Cardiac muscle cell (in vitro differentiated cells and primary cell): ENCODE measurements around the gene RIPPLY1. TPM values are rescaled to one million over a fixed set of nuclear protein-coding genes. Genes with fewer than 3 reads are reported as not detected.

Experiments used
- DNase-seq, 2 donors: peaks; one replicate each; pipeline versions ENCODE4 v3.0.0 to v3.0.0-alpha.2; 2010 to 2017; ENCODE audit warnings: low read depth in 1 of 2, low spot score in 1 of 2
- H3K27ac ChIP-seq: fragments of 200-600 bp; sonication (generic); 2 replicates; pipeline ENCODE4 v1.5.1; 2016
- H3K27me3 ChIP-seq: fragments of 200-600 bp; sonication (generic); 2 replicates; pipeline ENCODE4 v1.6.0; 2016; ENCODE audit warnings: control low read depth
- H3K36me3 ChIP-seq: fragments of 200-600 bp; sonication (generic); 2 replicates; pipeline ENCODE4 v1.5.1; 2016; ENCODE audit warnings: control low read depth
- H3K4me1 ChIP-seq: fragments of 200-600 bp; sonication (generic); 2 replicates; pipeline ENCODE4 v1.8.1; 2017; ENCODE audit warnings: low read depth, mild to moderate bottlenecking, mixed run types
- H3K4me3 ChIP-seq: fragments of 200-600 bp; sonication (generic); 2 replicates; pipeline ENCODE4 v1.5.1; 2016; ENCODE audit warnings: mild to moderate bottlenecking
- H3K9me3 ChIP-seq: fragments of 200-600 bp; sonication (generic); 2 replicates; pipeline ENCODE4 v1.5.1; 2017; ENCODE audit warnings: low read depth, mild to moderate bottlenecking, control low read depth
- polyA plus RNA-seq: library from polyadenylated mRNA; unstranded; fragments of >200 nt; fragmentation: Nextera tagmentation; extraction: Ambion mirVana; gene quantifications from 2 replicates; pipeline ENCODE4 v1.2.1, GENCODE V29; 2016
- total RNA-seq: library from RNA; depleted of rRNA; stranded (reverse); fragments of >200 nt; gene quantifications from 2 replicates; pipeline ENCODE4 v1.2.3, GENCODE V29; 2016
- TF ChIP-seq, protein P1 (sequence below): IDR thresholded peaks from 2 replicates; pipeline ENCODE4 v1.5.1; 2012; ENCODE audit warnings: low read depth, mild to moderate bottlenecking, low read length

Gene RIPPLY1
- total and polyA plus RNA-seq, 2 experiments from 2014 or later: 0.55 TPM; not detected in 1

DNA sequence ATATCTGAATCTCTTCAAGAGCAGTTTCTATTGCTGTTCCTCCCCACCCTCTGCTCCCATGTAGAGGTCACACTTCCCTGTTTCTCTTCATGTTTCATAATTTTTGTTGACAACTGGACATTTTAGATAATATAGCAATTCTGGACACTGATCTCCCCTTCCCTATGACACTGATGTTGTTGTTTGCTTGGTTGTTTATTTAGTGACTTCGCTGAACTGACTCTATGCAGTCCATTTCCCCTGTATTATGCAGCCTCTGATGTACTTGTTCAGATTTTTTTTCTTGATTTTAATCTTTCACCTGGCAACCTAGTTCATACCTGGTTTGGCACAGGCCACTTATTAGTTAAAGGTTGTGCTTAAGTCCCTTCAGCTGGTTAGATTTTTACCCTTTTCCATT, 46.2 kb upstream of the RIPPLY1 start:
- peaks cover 6% of the 10 kb centered on the region for H3K36me3 ChIP-seq
- no peaks in the 10 kb centered on the region for H3K9me3 ChIP-seq
- TF ChIP-seq, protein P1, sequence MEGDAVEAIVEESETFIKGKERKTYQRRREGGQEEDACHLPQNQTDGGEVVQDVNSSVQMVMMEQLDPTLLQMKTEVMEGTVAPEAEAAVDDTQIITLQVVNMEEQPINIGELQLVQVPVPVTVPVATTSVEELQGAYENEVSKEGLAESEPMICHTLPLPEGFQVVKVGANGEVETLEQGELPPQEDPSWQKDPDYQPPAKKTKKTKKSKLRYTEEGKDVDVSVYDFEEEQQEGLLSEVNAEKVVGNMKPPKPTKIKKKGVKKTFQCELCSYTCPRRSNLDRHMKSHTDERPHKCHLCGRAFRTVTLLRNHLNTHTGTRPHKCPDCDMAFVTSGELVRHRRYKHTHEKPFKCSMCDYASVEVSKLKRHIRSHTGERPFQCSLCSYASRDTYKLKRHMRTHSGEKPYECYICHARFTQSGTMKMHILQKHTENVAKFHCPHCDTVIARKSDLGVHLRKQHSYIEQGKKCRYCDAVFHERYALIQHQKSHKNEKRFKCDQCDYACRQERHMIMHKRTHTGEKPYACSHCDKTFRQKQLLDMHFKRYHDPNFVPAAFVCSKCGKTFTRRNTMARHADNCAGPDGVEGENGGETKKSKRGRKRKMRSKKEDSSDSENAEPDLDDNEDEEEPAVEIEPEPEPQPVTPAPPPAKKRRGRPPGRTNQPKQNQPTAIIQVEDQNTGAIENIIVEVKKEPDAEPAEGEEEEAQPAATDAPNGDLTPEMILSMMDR: no peak
- no peak for DNase-seq
- no peaks in the 10 kb centered on the region for H3K27me3 ChIP-seq
- H3K4me1 ChIP-seq: peaks cover 9% of the 10 kb centered on the region
- H3K4me3 ChIP-seq: no peak overlapping the region
- no peak overlapping the region for H3K27ac ChIP-seq

DNA sequence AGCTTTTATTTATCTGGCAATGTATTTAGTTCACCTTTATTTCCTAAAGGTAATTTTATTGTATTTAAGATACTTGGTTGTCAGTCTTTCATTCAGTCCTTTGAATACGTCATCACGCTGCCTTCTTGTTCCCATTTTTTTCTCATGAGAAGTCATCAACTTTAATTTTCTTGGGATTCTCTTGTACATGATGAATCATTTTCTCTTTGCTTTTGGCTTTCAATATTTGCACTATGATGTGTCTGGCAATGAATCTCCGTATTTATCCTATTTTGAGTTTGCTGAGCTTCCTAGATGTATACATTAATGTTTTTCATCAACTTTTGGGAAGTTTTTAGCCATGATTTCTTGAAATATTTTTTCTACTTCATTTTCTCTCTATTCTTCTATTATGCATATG, 45.5 kb upstream of the RIPPLY1 start:
- TF ChIP-seq, protein P1: no peak
- no peak overlapping the region for H3K4me3 ChIP-seq
- H3K4me1 ChIP-seq: peaks cover 9% of the 10 kb centered on the region
- H3K9me3 ChIP-seq: no peaks in the 10 kb centered on the region
- H3K36me3 ChIP-seq: peaks cover 4% of the 10 kb centered on the region
- H3K27me3 ChIP-seq: no peaks in the 10 kb centered on the region
- H3K27ac ChIP-seq: no peak overlapping the region
- no peak for DNase-seq

DNA sequence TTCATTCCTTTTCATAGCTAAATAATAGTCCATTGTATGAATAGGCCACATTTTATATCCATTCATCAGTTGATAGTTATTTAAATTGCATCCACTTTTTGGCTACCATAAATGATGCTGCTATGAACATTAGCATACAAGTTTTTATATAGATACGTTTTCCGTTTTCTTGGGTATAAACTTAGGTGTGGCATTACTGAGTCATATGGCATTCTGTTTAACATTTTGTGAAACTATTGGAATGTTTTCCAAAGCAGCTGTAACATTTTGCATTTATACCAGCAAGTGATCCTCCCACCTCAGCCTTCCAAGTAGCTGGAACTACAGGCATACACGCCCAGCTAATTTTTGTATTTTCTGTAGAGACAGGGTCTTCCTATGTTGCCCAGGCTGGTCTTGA, 43.3 kb upstream of the RIPPLY1 start:
- no peaks in the 10 kb centered on the region for H3K4me1 ChIP-seq
- TF ChIP-seq, protein P1: no peak
- no peaks in the 10 kb centered on the region for H3K27me3 ChIP-seq
- no peak for DNase-seq
- H3K27ac ChIP-seq: no peak overlapping the region
- no peak overlapping the region for H3K4me3 ChIP-seq
- peaks cover 8% of the 10 kb centered on the region for H3K36me3 ChIP-seq
- no peaks in the 10 kb centered on the region for H3K9me3 ChIP-seq

DNA sequence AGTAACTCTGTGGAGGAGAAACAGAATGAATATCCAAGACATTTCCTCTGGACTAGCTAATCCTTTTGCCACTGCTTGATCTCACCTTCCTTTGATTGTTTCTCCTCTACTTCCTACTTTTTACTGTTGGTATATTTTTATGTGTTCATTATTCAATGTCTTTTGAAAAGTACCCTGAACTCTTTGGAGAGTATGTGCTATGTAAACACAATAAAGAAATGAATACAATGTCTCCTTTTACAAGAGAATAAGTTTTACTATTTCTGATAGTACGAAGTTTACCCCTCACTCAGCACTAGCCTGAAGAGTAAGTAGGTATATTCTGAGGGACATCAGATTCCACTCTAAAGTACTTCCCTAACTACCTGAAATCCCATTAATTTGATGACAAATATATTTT, 36.9 kb upstream of the RIPPLY1 start:
- Histone ChIP-seq H3K4me3 (no peak overlapping the region), H3K27ac (no peak overlapping the region), H3K4me1 (peaks cover 6% of the 10 kb centered on the region), H3K27me3 (no peaks in the 10 kb centered on the region), H3K9me3 (no peaks in the 10 kb centered on the region), H3K36me3 (peaks cover 21% of the 10 kb centered on the region)
- DNase-seq: no peak
- TF ChIP-seq, protein P1: no peak

DNA sequence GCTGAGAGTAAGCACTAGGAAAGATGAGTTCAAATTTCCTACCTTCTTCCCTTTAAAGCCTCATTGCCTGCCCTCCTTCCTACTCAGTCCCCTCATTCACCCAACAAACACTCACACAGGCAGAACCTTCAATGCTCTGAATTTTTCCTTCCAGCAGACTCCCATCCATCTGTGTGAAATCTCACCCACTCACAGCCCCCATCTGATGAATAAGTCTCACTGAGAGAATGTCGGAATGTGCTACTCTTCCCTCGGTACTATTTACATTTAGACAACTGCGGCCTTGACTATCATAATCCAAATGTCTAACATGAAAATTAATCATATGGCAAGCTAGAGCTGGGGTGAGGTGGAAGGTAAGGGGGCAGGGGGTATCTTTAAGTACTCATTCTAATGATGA, 36.4 kb upstream of the RIPPLY1 start:
- no peaks in the 10 kb centered on the region for H3K27me3 ChIP-seq
- no peaks in the 10 kb centered on the region for H3K9me3 ChIP-seq
- H3K4me1 ChIP-seq: peaks cover 8% of the 10 kb centered on the region
- DNase-seq: no peak
- H3K27ac ChIP-seq: no peak overlapping the region
- TF ChIP-seq, protein P1: no peak
- no peak overlapping the region for H3K4me3 ChIP-seq
- peaks cover 21% of the 10 kb centered on the region for H3K36me3 ChIP-seq

DNA sequence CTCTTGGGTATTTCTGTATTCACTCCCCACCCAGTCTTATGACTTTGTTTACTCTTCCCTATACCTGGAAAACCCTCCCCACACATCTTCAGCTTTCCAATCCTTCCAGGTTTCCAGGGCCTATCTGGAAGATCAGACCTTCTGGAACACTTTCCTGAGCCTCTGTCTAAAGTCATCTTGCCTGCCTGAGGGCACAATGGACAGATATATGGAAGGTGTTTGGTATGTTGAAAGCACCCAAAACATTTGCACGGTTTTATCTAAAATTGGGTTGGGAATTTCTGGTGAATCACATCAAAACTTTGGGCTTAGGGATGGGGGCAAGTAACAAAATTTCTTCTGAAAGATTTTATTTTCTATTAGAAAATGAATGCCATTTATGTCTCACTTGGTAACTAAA, 33.1 kb upstream of the RIPPLY1 start:
- Histone ChIP-seq H3K27ac (no peak overlapping the region), H3K4me3 (no peak overlapping the region), H3K4me1 (peaks cover 34% of the 10 kb centered on the region), H3K27me3 (no peaks in the 10 kb centered on the region), H3K36me3 (peaks cover 11% of the 10 kb centered on the region), H3K9me3 (no peaks in the 10 kb centered on the region)
- DNase-seq: no peak
- TF ChIP-seq, protein P1: no peak
